ENCODE measurements around the gene VPS41.

DNA sequence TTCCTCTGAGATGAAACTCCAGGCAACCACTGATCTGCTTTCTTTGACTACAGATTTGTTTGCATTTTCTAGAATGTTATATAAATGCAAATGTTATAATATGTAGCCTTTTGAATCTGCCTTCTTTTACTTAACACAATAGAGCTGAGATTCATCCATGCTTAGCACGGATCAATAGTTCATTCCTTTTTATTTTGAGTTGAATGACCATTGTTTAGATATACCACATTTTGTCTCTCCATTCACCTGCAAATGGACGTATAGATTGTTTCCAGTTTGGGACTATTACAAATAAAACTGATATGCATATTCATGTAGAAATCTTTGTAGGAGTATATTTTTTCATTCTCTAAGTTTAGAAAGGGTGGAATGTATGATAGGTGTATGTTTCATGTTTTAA is 57.7 kb downstream of the VPS41 start:
- TF ChIP-seq POLR2A (IDR thresholded peaks at IDR 0.05) = no peak
- TF ChIP-seq, protein P1, sequence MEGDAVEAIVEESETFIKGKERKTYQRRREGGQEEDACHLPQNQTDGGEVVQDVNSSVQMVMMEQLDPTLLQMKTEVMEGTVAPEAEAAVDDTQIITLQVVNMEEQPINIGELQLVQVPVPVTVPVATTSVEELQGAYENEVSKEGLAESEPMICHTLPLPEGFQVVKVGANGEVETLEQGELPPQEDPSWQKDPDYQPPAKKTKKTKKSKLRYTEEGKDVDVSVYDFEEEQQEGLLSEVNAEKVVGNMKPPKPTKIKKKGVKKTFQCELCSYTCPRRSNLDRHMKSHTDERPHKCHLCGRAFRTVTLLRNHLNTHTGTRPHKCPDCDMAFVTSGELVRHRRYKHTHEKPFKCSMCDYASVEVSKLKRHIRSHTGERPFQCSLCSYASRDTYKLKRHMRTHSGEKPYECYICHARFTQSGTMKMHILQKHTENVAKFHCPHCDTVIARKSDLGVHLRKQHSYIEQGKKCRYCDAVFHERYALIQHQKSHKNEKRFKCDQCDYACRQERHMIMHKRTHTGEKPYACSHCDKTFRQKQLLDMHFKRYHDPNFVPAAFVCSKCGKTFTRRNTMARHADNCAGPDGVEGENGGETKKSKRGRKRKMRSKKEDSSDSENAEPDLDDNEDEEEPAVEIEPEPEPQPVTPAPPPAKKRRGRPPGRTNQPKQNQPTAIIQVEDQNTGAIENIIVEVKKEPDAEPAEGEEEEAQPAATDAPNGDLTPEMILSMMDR (IDR thresholded peaks at IDR 0.05) = no peak
